Measurements from ENCODE around the gene CHTOP. TPM values are rescaled to one million over a fixed set of nuclear protein-coding genes. Genes with fewer than 3 reads are reported as not detected.
A peak's percentile ranks its signal among the peaks of the same experiment; 100 is the strongest.

CHTOP gene
- total and polyA plus RNA-seq, 2 of the 13 experiments (the other 11 are each of a cell fraction or from before 2014, with no cell fraction given), result 38.0 to 51.9 TPM

GRCh38 chr1:153647346-153647714 lies 13.5 kb downstream of the CHTOP start (continued):
- TF ChIP-seq CTCF (CRISPR knock-in tag; IDR thresholded peaks at IDR 0.05), result peak; percentile 42

DNA sequence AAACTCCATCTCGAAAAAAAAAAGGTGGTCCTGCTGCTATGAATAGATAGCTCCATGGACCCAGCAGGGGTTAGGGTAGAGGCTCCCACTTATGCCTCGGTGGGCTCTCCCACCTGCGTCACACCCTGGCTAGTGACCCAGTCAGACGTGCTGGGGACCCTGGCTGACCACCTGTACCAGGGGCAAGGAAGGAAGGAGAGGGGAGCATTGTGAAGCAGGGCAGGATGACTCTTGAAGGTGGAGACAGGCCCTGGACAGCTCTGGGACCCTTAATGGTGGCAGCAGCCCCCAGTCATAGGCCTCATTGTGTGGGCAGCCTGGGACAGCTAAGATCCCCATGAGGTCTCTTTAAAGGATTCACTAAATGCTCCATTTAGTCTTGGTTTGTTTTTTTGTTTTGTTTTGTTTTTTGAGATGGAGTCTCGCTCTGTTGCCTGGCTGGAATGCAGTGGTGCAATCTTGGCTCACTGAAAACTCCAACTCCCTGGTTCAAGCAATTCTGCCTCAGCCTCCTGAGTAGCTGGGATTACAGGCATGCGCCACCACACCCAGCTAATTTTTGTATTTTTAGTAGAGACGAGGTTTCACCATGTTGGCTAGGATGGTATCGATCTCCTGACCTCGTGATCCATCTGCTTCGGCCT lies 14.3 kb downstream of the CHTOP start:
- CTCF ChIA-PET (ENCODE audit: low intra/inter-chr PET ratio, low total read pairs), result no interaction called here
- H3K27me3 ChIP-seq (ENCODE audit: control insufficient read depth in 1 of 2, insufficient read depth in 2 of 2, low read length in 2 of 2), result no peaks in the 10 kb centered on the region
- TF ChIP-seq CEBPB (IDR thresholded peaks at IDR 0.05; ENCODE audit: borderline replicate concordance, low read depth, low read length) (no peak), RBAK (CRISPR knock-in tag; IDR thresholded peaks at IDR 0.05) (no peak), MXD1 (CRISPR knock-in tag; IDR thresholded peaks at IDR 0.05) (no peak), POLR2AphosphoS2 (IDR thresholded peaks at IDR 0.05; ENCODE audit: low read depth, low read length) (peak; percentile 64; the same call in 1 of the 2 replicates), RBM22 (optimal IDR thresholded peaks at IDR 0.05; ENCODE audit: low read length) (peak; percentile 54), AGO1 (IDR thresholded peaks at IDR 0.05; ENCODE audit: low read depth, low read length, poor library complexity, severe bottlenecking) (peak; percentile 76), FOSL1 (CRISPR knock-in tag; IDR thresholded peaks at IDR 0.05; ENCODE audit: borderline replicate concordance) (no peak), ZZZ3 (CRISPR knock-in tag; IDR thresholded peaks at IDR 0.05; ENCODE audit: borderline replicate concordance) (no peak), XRCC5 (optimal IDR thresholded peaks at IDR 0.05; ENCODE audit: low read length) (no peak), ARNT (IDR thresholded peaks at IDR 0.05) (no peak), AGO2 (optimal IDR thresholded peaks at IDR 0.05; ENCODE audit: low read depth, low read length) (peak; percentile 83)
- TF ChIP-seq, protein P1, sequence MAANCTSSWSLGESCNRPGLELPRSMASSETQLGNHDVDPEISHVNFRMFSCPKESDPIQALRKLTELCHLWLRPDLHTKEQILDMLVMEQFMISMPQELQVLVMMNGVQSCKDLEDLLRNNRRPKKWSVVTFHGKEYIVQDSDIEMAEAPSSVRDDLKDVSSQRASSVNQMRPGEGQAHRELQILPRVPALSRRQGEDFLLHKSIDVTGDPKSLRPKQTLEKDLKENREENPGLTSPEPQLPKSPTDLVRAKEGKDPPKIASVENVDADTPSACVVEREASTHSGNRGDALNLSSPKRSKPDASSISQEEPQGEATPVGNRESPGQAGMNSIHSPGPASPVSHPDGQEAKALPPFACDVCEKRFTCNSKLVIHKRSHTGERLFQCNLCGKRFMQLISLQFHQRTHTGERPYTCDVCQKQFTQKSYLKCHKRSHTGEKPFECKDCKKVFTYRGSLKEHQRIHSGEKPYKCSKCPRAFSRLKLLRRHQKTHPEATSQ (CRISPR knock-in tag; IDR thresholded peaks at IDR 0.05; ENCODE audit: borderline replicate concordance), result no peak
- TF ChIP-seq, protein P2, sequence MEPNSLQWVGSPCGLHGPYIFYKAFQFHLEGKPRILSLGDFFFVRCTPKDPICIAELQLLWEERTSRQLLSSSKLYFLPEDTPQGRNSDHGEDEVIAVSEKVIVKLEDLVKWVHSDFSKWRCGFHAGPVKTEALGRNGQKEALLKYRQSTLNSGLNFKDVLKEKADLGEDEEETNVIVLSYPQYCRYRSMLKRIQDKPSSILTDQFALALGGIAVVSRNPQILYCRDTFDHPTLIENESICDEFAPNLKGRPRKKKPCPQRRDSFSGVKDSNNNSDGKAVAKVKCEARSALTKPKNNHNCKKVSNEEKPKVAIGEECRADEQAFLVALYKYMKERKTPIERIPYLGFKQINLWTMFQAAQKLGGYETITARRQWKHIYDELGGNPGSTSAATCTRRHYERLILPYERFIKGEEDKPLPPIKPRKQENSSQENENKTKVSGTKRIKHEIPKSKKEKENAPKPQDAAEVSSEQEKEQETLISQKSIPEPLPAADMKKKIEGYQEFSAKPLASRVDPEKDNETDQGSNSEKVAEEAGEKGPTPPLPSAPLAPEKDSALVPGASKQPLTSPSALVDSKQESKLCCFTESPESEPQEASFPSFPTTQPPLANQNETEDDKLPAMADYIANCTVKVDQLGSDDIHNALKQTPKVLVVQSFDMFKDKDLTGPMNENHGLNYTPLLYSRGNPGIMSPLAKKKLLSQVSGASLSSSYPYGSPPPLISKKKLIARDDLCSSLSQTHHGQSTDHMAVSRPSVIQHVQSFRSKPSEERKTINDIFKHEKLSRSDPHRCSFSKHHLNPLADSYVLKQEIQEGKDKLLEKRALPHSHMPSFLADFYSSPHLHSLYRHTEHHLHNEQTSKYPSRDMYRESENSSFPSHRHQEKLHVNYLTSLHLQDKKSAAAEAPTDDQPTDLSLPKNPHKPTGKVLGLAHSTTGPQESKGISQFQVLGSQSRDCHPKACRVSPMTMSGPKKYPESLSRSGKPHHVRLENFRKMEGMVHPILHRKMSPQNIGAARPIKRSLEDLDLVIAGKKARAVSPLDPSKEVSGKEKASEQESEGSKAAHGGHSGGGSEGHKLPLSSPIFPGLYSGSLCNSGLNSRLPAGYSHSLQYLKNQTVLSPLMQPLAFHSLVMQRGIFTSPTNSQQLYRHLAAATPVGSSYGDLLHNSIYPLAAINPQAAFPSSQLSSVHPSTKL (CRISPR knock-in tag; IDR thresholded peaks at IDR 0.05), result no peak

More for the DNA sequence above, 14.3 kb downstream of the CHTOP start:
- 84% methylated on average over 9 of the region's 10 CpGs for WGBS (ENCODE audit: low lambda C conversion rate)
- in situ Hi-C loops (cut with HindIII; ENCODE audit: extremely low pct_ligation_motif_present, low pct_unique_long_range_greater_than_20kb) (no loop called here), intact Hi-C loops (cut with micrococcal nuclease; ENCODE audit: unreplicated experiment) (no loop called here)
- no TSS peak for BruUV-seq (replicated peaks)
- POLR2A ChIA-PET, result interaction anchor here (1.3 to 4.6 kb wide), 8 partner anchors 10 to 140 kb away, joined by 3 to 36 read pairs (median 7); partner anchors contain the start of genes CHTOP, S100A1, S100A13 and SNAPIN
- peaks cover 8 to 30% of the 10 kb centered on the region in 2 experiments for H3K36me3 ChIP-seq (replicated peaks in 1 of 2; ENCODE audit: control insufficient read depth in 1 of 2, insufficient read depth in 2 of 2, low read length in 2 of 2)
- no peak overlapping the region for H3K4me3 ChIP-seq (replicated peaks in 1 of 3; ENCODE audit: insufficient read depth in 1 of 3, low read depth in 2 of 3, low read length in 3 of 3)
- ATAC-seq (no peak), FAIRE-seq (no peak), DNase-seq (ENCODE audit: low spot score) (no peak)
- no peak overlapping the region for H3K4me2 ChIP-seq (ENCODE audit: low read depth, low read length)
- H3K9me3 ChIP-seq (ENCODE audit: low read length), result no peaks in the 10 kb centered on the region
- no peaks in the 10 kb centered on the region for H3K79me2 ChIP-seq (ENCODE audit: insufficient read depth, low read length)
- no peak overlapping the region for H3K9ac ChIP-seq (ENCODE audit: insufficient read depth, low read depth, low read length)
- H2AFZ ChIP-seq (ENCODE audit: low read length), result no peak overlapping the region
- no peaks in the 10 kb centered on the region; the same call in 1 of the 2 replicates for H4K20me1 ChIP-seq (ENCODE audit: insufficient read depth, low read length)
- H3K4me1 ChIP-seq (ENCODE audit: insufficient read depth, low read length), result peaks cover 19% of the 10 kb centered on the region
- no peak overlapping the region for H3K27ac ChIP-seq (ENCODE audit: extremely low read length, insufficient read depth, low read length)

Measured in HepG2 (cell line).